Measurements from ENCODE around the gene SEMA4F. TPM values are rescaled to one million over a fixed set of nuclear protein-coding genes. Genes with fewer than 3 reads are reported as not detected.

The SEMA4F gene
- total RNA-seq, 1 donor from 2014 or later = 12.4 TPM

DNA sequence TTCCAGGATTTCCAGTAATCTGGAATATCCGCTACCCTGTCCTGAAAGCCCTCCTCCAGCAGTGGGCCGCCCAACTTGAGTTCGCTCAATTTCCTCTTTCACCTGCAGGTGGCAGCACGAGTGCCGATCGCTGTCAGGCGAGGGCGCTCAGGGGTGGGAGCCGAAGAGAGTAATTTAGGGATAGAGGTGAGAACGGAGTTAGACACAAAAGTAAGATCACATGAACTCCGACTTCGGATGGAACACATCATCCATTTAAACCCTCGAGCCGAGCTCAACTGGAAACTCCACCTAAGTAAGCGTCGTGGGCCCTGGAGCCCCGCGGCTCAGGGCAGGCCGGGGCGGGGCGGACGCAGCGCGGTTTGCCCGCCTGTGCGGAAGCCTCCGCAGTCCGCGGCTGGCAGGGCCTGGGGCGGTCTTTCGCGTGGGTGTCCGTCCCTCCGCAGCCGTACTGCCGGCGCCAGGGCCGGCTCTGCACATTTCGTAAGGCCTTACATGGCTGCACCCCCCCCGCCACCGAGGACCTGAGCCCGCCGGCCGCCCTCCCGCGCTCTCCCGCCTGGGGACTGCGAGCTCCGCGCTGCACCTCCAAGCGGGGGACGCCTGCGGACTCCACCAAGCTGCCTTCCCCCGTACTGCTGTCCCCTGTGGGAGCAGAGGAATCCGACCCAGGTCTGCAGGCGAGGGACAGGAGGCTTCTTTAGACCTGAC is 61.2 kb downstream of the SEMA4F start:
- Mint-ChIP-seq H3K36me3 (ENCODE audit: low read depth) (no peaks in the 10 kb centered on the region), H3K9me3 (no peaks in the 10 kb centered on the region), H3K27me3 (ENCODE audit: low read depth) (peaks cover 19% of the 10 kb centered on the region), H3K4me3 (peak overlapping the region; percentile 89), H3K4me1 (peaks cover 9% of the 10 kb centered on the region), H3K27ac (ENCODE audit: unreplicated experiment) (no peak overlapping the region)
- peak; percentile 93 for DNase-seq (ENCODE audit: low read depth, low spot score)
- TF ChIP-seq, protein P1, sequence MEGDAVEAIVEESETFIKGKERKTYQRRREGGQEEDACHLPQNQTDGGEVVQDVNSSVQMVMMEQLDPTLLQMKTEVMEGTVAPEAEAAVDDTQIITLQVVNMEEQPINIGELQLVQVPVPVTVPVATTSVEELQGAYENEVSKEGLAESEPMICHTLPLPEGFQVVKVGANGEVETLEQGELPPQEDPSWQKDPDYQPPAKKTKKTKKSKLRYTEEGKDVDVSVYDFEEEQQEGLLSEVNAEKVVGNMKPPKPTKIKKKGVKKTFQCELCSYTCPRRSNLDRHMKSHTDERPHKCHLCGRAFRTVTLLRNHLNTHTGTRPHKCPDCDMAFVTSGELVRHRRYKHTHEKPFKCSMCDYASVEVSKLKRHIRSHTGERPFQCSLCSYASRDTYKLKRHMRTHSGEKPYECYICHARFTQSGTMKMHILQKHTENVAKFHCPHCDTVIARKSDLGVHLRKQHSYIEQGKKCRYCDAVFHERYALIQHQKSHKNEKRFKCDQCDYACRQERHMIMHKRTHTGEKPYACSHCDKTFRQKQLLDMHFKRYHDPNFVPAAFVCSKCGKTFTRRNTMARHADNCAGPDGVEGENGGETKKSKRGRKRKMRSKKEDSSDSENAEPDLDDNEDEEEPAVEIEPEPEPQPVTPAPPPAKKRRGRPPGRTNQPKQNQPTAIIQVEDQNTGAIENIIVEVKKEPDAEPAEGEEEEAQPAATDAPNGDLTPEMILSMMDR (conservative IDR thresholded peaks at IDR 0.05) = peak; percentile 95

DNA sequence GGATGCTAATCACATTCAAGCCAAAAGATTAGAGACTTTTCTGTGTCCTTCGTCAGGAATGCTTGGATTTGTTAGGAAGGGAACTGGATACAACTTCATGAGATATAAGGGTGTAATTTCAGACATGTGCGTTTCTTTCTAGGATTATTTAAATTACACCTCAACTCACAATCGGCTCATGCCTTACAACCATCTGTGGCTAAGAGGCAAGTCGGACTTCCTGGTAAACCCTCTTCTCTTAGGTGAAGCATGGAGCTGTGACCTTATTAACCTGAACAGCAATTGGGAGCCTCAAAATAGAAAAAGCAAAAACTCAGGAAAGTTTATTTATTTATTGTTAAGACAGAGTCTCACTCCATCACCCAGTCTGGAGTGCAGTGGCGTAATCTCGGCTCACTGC is 61.8 kb downstream of the SEMA4F start:
- Mint-ChIP-seq H3K9me3 (no peaks in the 10 kb centered on the region), H3K27me3 (ENCODE audit: low read depth) (peaks cover 19% of the 10 kb centered on the region), H3K27ac (ENCODE audit: unreplicated experiment) (no peak overlapping the region), H3K4me3 (peak overlapping the region; percentile 89), H3K36me3 (ENCODE audit: low read depth) (no peaks in the 10 kb centered on the region), H3K4me1 (peaks cover 9% of the 10 kb centered on the region)
- no peak for DNase-seq (ENCODE audit: low read depth, low spot score)
- TF ChIP-seq, protein P1 (conservative IDR thresholded peaks at IDR 0.05) = no peak

DNA sequence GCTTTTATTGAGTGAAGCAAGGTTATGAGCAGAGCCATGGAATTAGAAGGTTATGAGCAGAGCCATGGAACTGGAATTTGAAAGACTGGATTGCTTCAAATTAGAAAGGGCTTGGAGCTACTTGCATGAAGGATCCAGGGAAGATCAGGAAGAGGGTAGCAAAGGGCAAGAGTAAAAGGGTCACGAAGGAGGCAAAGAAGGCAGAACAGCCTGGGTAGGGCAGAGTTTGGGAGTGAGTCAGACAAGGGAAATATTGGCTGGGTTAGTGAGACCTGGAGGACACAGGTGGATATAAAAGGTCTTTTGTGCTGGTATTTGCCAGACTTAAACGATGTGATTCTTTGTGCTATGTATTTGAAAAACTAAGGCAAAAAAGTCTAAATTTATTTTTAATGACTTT is 65.0 kb downstream of the SEMA4F start:
- TF ChIP-seq, protein P1 (conservative IDR thresholded peaks at IDR 0.05) = no peak
- H3K4me3 Mint-ChIP-seq = no peak overlapping the region
- peaks cover 9% of the 10 kb centered on the region for H3K4me1 Mint-ChIP-seq
- no peak overlapping the region for H3K27ac Mint-ChIP-seq (ENCODE audit: unreplicated experiment)
- no peaks in the 10 kb centered on the region for H3K36me3 Mint-ChIP-seq (ENCODE audit: low read depth)
- H3K27me3 Mint-ChIP-seq (ENCODE audit: low read depth) = peaks cover 15% of the 10 kb centered on the region
- DNase-seq (ENCODE audit: low read depth, low spot score) = no peak
- H3K9me3 Mint-ChIP-seq = no peaks in the 10 kb centered on the region

DNA sequence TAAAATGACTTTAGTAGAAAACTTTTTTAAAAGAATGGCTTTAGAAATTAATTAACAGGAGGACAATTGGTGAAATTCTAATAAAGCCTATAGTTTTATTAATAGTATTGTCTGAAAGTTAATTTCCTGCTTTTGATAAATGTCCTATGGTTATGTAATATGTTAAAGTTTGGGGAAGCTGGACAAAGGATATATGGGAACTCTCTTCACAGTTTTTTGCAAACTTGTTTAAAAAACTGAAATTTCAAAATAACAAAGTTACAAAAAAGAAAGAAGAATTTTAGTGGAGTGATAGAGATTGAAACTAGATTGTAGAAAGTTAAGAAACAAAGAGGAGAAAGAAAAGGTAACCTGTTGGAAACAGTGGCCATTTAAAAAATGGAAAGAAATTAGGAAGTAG is 67.3 kb downstream of the SEMA4F start:
- DNase-seq (ENCODE audit: low read depth, low spot score) = no peak
- H3K4me1 Mint-ChIP-seq = no peaks in the 10 kb centered on the region
- H3K27ac Mint-ChIP-seq (ENCODE audit: unreplicated experiment) = no peak overlapping the region
- peaks cover 4% of the 10 kb centered on the region for H3K27me3 Mint-ChIP-seq (ENCODE audit: low read depth)
- H3K36me3 Mint-ChIP-seq (ENCODE audit: low read depth) = no peaks in the 10 kb centered on the region
- no peak overlapping the region for H3K4me3 Mint-ChIP-seq
- no peaks in the 10 kb centered on the region for H3K9me3 Mint-ChIP-seq
- TF ChIP-seq, protein P1 (conservative IDR thresholded peaks at IDR 0.05) = no peak

DNA sequence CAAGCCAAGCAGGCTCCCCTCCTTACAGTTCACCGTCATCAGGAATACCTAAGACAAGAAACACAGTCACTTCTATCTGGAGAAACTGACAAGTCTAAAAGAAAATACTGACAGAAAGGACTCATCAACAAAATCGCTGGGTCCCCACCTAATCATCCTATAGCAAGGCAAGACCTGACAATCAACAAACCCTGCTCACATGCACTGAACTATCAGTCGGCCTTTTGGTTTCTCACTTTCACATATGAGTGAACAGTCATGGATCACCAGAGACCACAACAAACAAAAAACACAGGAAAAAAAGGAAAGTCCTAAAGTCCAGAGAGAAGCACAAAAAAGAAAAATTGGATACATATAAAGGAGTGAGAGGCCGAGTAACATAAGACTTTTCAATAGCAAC is 70.4 kb downstream of the SEMA4F start:
- no peak overlapping the region for H3K27ac Mint-ChIP-seq (ENCODE audit: unreplicated experiment)
- TF ChIP-seq, protein P1 (conservative IDR thresholded peaks at IDR 0.05) = no peak
- no peak overlapping the region for H3K4me3 Mint-ChIP-seq
- no peaks in the 10 kb centered on the region for H3K4me1 Mint-ChIP-seq
- H3K36me3 Mint-ChIP-seq (ENCODE audit: low read depth) = no peaks in the 10 kb centered on the region
- peaks cover 4% of the 10 kb centered on the region for H3K27me3 Mint-ChIP-seq (ENCODE audit: low read depth)
- H3K9me3 Mint-ChIP-seq = peaks cover 3% of the 10 kb centered on the region
- no peak for DNase-seq (ENCODE audit: low read depth, low spot score)
